Sigmoid colon (tissue), 7 donors: ENCODE data around the gene ANP32D. TPM values are rescaled to one million over a fixed set of nuclear protein-coding genes. Genes with fewer than 3 reads are reported as not detected.
"Not testable (repeated sequence)": the region's sequence is repeated elsewhere in the genome, so short reads cannot be mapped to it uniquely, and the experiment has no call there.

ENCODE experiments used
- DNase-seq: peaks from one replicate; pipeline ENCODE4 v3.0.0-alpha.2; 2019
- H3K27ac ChIP-seq, 4 donors: fragments of 200-600 bp; sonication (generic); one replicate each; pipeline ENCODE4 v1.5.1; 2016 to 2019; ENCODE audit warnings: mild to moderate bottlenecking in 1 of 4
- H3K27me3 ChIP-seq, 3 donors: fragments of 200-600 bp; sonication (generic); one replicate each; pipeline ENCODE4 v1.5.1; 2019; ENCODE audit warnings: mild to moderate bottlenecking in 1 of 3
- H3K36me3 ChIP-seq, 4 donors: fragments of 200-600 bp; sonication (generic); one replicate each; pipeline ENCODE4 v1.5.1; 2016 to 2019
- H3K4me1 ChIP-seq, 4 donors: fragments of 200-600 bp; sonication (generic); one replicate each; pipeline ENCODE4 v1.5.1; 2017 to 2019
- H3K4me3 ChIP-seq, 4 donors: fragments of 200-600 bp; sonication (generic); one replicate each; pipeline ENCODE4 v1.5.1; 2017 to 2019; ENCODE audit warnings: mild to moderate bottlenecking in 2 of 4, moderate library complexity in 1 of 4
- H3K9me3 ChIP-seq, 4 donors: fragments of 200-600 bp in 3 of 4; sonication (generic) in 3 of 4; one replicate each; pipeline versions ENCODE4 v1.5.1 to v1.6.1; 2013 to 2019
- CTCF ChIP-seq, 4 experiments: fragments of 450-650 bp in 3 of 4; fragments of 200-600 bp in 1 of 4; IDR thresholded peaks; one replicate each; pipeline ENCODE4 v1.5.1; 2016 to 2019; ENCODE audit warnings: antibody characterized with exemption in 4 of 4, mild to moderate bottlenecking in 3 of 4, moderate library complexity in 2 of 4
- EP300 ChIP-seq, 4 donors: sonication (generic); formaldehyde crosslinking; IDR thresholded peaks; one replicate each; pipeline ENCODE4 v1.6.1; 2017; ENCODE audit warnings: antibody characterized with exemption in 4 of 4
- POLR2A ChIP-seq, 2 donors: fragments of 450-650 bp; IDR thresholded peaks; one replicate each; pipeline ENCODE4 v1.6.1; 2016; ENCODE audit warnings: antibody characterized with exemption in 2 of 2, mild to moderate bottlenecking in 2 of 2, moderate library complexity in 2 of 2
- POLR2AphosphoS5 ChIP-seq, 4 donors: sonication (generic); formaldehyde crosslinking; IDR thresholded peaks; one replicate each; pipeline ENCODE4 v1.6.1; 2017; ENCODE audit warnings: antibody characterized with exemption in 4 of 4
- WGBS, 2 donors: extraction: QIAGEN DNeasy Blood & Tissue Kit; methylation state at CpG; one replicate each; pipeline ENCODE4 v1.1.7; 2013; 5-methylcytosine and 5-hydroxymethylcytosine counted together
- intact Hi-C: fragments of 100-400 bp; cut with DNase I; formaldehyde crosslinking; loops from one replicate; pipeline ENCODE4 v1.15.1; 2023
- polyA plus RNA-seq, 3 donors: library from polyadenylated mRNA; stranded (reverse); fragments of 200-250 nt; gene quantifications; one replicate each; pipeline ENCODE4 v1.2.3, GENCODE V29; 2013
- total RNA-seq, 4 donors: library from RNA; depleted of rRNA; stranded (reverse); fragments of >200 nt; gene quantifications; one replicate each; pipeline ENCODE4 v1.1.0, GENCODE V29; 2016
- donor health status: healthy with polysubstance abuse.
- donor health status: Bipolar disorder and iron deficiency.
- donor health status: healthy.

ANP32D gene
- total and polyA plus RNA-seq, 7 donors: 0.82 to 3.9 (median 1.9) TPM; not detected in 4

GRCh38 chr12:48442179-48442847 lies 30.0 kb upstream of the ANP32D start:
- H3K4me1 ChIP-seq: no peaks in the 10 kb centered on the region
- 74 to 86% methylated on average over 3 of the region's 3 CpGs for WGBS, 2 donors
- H3K27ac ChIP-seq: no peak overlapping the region
- H3K9me3 ChIP-seq: no peaks in the 10 kb centered on the region
- TF ChIP-seq EP300 (IDR thresholded peaks at IDR 0.05): no peak
- H3K27me3 ChIP-seq: no peaks in the 10 kb centered on the region
- DNase-seq: no peak
- intact Hi-C loops: no loop called here
- no peaks in the 10 kb centered on the region for H3K36me3 ChIP-seq
- no peak overlapping the region for H3K4me3 ChIP-seq

- H3K4me1 ChIP-seq: no peaks in the 10 kb centered on the region
- DNase-seq: no peak
- intact Hi-C loops: no loop called here
- no peak overlapping the region for H3K4me3 ChIP-seq
- WGBS, 2 donors: 77 to 96% methylated on average over 3 of the region's 3 CpGs
- H3K9me3 ChIP-seq: peaks cover 0 to 3% (median 0%) of the 10 kb centered on the region in 4 donors
- no peaks in the 10 kb centered on the region for H3K36me3 ChIP-seq
- no peaks in the 10 kb centered on the region for H3K27me3 ChIP-seq
- TF ChIP-seq POLR2AphosphoS5 (IDR thresholded peaks at IDR 0.05) (no peak), EP300 (IDR thresholded peaks at IDR 0.05) (no peak), CTCF (IDR thresholded peaks at IDR 0.05) (no peak), POLR2A (IDR thresholded peaks at IDR 0.05) (no peak)
- H3K27ac ChIP-seq: no peak overlapping the region
These were observed 26.8 kb upstream of the ANP32D start for GRCh38 chr12:48445538-48445937.

- H3K27ac ChIP-seq: no peak overlapping the region
- TF ChIP-seq EP300 (IDR thresholded peaks at IDR 0.05) (no peak), CTCF (IDR thresholded peaks at IDR 0.05) (no peak), POLR2A (IDR thresholded peaks at IDR 0.05) (no peak)
These were observed 26.1 kb upstream of the ANP32D start for GRCh38 chr12:48446161-48446776.

GRCh38 chr12:48447755-48448154 lies 24.6 kb upstream of the ANP32D start:
- 73 to 74% methylated on average over 1 of the region's 1 CpG for WGBS, 2 donors
- no peaks in the 10 kb centered on the region for H3K27me3 ChIP-seq
- no peak overlapping the region for H3K4me3 ChIP-seq
- H3K4me1 ChIP-seq: no peaks in the 10 kb centered on the region
- H3K36me3 ChIP-seq: no peaks in the 10 kb centered on the region
- H3K9me3 ChIP-seq: peaks cover 0 to 3% (median 0%) of the 10 kb centered on the region in 4 donors
- H3K27ac ChIP-seq: no peak overlapping the region
- DNase-seq: no peak
- TF ChIP-seq POLR2AphosphoS5 (IDR thresholded peaks at IDR 0.05) (no peak), EP300 (IDR thresholded peaks at IDR 0.05) (no peak), CTCF (IDR thresholded peaks at IDR 0.05) (no peak), POLR2A (IDR thresholded peaks at IDR 0.05) (no peak)
- intact Hi-C loops: no loop called here

More at GRCh38 chr12:48446161-48446776, 26.1 kb upstream of the ANP32D start:
- H3K36me3 ChIP-seq: no peaks in the 10 kb centered on the region
- intact Hi-C loops: no loop called here
- H3K4me3 ChIP-seq: no peak overlapping the region
- peaks cover 0 to 3% (median 0%) of the 10 kb centered on the region in 4 donors for H3K9me3 ChIP-seq
- H3K4me1 ChIP-seq: no peaks in the 10 kb centered on the region
- H3K27me3 ChIP-seq: no peaks in the 10 kb centered on the region
- WGBS, 2 donors: 60 to 67% methylated on average over 4 of the region's 4 CpGs
- DNase-seq: no peak

GRCh38 chr12:48451372-48451771 lies 21.0 kb upstream of the ANP32D start:
- TF ChIP-seq POLR2A (IDR thresholded peaks at IDR 0.05) (no peak), EP300 (IDR thresholded peaks at IDR 0.05) (no peak), CTCF (IDR thresholded peaks at IDR 0.05) (no peak), POLR2AphosphoS5 (IDR thresholded peaks at IDR 0.05) (no peak)

GRCh38 chr12:48452961-48453360 lies 19.4 kb upstream of the ANP32D start:
- WGBS, 2 donors: 81 to 89% methylated on average over 2 of the region's 2 CpGs
- intact Hi-C loops: loop anchor here (5.0 kb wide), 1 partner anchor 106 kb away; no protein-coding TSS in a partner anchor
- H3K36me3 ChIP-seq: not testable (repeated sequence)

More at GRCh38 chr12:48451372-48451771, 21.0 kb upstream of the ANP32D start:
- no peak for DNase-seq
- Histone ChIP-seq H3K4me1 (no peaks in the 10 kb centered on the region), H3K27ac (no peak overlapping the region), H3K36me3 (no peaks in the 10 kb centered on the region), H3K9me3 (peaks cover 0 to 3% (median 0%) of the 10 kb centered on the region in 4 donors), H3K4me3 (no peak overlapping the region), H3K27me3 (no peaks in the 10 kb centered on the region)
- WGBS, 2 donors: 65 to 68% methylated on average over 1 of the region's 1 CpG
- intact Hi-C loops: loop anchor here (5.0 kb wide), 1 partner anchor 104 kb away; no protein-coding TSS in a partner anchor

More at GRCh38 chr12:48452961-48453360, 19.4 kb upstream of the ANP32D start:
- H3K4me1 ChIP-seq, DNase-seq, H3K4me3 ChIP-seq, H3K27me3 ChIP-seq, H3K9me3 ChIP-seq, H3K27ac ChIP-seq: not testable (repeated sequence)
